ENCODE measurements around the gene KRTAP10-12. TPM values are rescaled to one million over a fixed set of nuclear protein-coding genes. Genes with fewer than 3 reads are reported as not detected.
A peak's percentile ranks its signal among the peaks of the same experiment; 100 is the strongest.

KRTAP10-12 gene
- total RNA-seq, 2 donors from 2014 or later, result not detected

- Mint-ChIP-seq H3K4me1 (peaks cover 15% of the 10 kb centered on the region), H3K9me3 (no peaks in the 10 kb centered on the region), H3K36me3 (ENCODE audit: low read depth) (no peaks in the 10 kb centered on the region), H3K4me3 (no peak within 1 kb of the TSS), H3K27ac (peak within 1 kb of the TSS; percentile 13), H3K27me3 (ENCODE audit: insufficient read depth) (peaks cover 33% of the 10 kb centered on the region)
- no peaks in the 10 kb centered on the region for H3K9me3 ChIP-seq (ENCODE audit: control insufficient read depth, low read length)
- H3K4me3 ChIP-seq (ENCODE audit: low read length), result no peak within 1 kb of the TSS
- WGBS, 2 experiments (ENCODE audit: insufficient coverage in 1 of 2, insufficient read length in 1 of 2), result 93 to 96% methylated on average over 23 of the region's 23 CpGs
- no peak within 1 kb of the TSS for H3K9ac ChIP-seq (ENCODE audit: extremely low read depth, low read length, poor library complexity, severe bottlenecking)
- no peaks in the 10 kb centered on the region for H3K27me3 ChIP-seq (ENCODE audit: control insufficient read depth, insufficient read depth, low read length, poor library complexity, severe bottlenecking)
- H3K27ac ChIP-seq (ENCODE audit: low read depth, low read length), result no peak within 1 kb of the TSS
- TF ChIP-seq CTCF (conservative IDR thresholded peaks at IDR 0.05), result no peak
- H3K36me3 ChIP-seq (ENCODE audit: control insufficient read depth, insufficient read depth, low read length), result no peaks in the 10 kb centered on the region
- H3K4me1 ChIP-seq (ENCODE audit: control insufficient read depth, insufficient read depth, low read length), result peaks cover 3% of the 10 kb centered on the region
- no peak for DNase-seq
Observed at GRCh38 chr21:44681861-44682579, 15.0 kb upstream of the KRTAP10-12 start, which contains the start of gene KRTAP12-1. Gene KRTAP12-1, minus strand, starts transcription at chr21:44682163. Its CDS starts 40 bp downstream, at chr21:44682123.

GRCh38 chr21:44682580-44683151 lies 14.3 kb upstream of the KRTAP10-12 start:
- WGBS, 2 experiments (ENCODE audit: insufficient coverage in 1 of 2, insufficient read length in 1 of 2), result 88 to 91% methylated on average over 14 to 15 of the region's 15 CpGs
- Mint-ChIP-seq H3K27ac (peak overlapping the region; percentile 13), H3K9me3 (no peaks in the 10 kb centered on the region), H3K27me3 (ENCODE audit: insufficient read depth) (peaks cover 28% of the 10 kb centered on the region), H3K4me1 (peaks cover 21% of the 10 kb centered on the region), H3K36me3 (ENCODE audit: low read depth) (no peaks in the 10 kb centered on the region), H3K4me3 (no peak overlapping the region)
- no peak overlapping the region for H3K27ac ChIP-seq (ENCODE audit: low read depth, low read length)
- no peaks in the 10 kb centered on the region for H3K36me3 ChIP-seq (ENCODE audit: control insufficient read depth, insufficient read depth, low read length)
- H3K4me3 ChIP-seq (ENCODE audit: low read length), result no peak overlapping the region
- no peak for TF ChIP-seq CTCF (conservative IDR thresholded peaks at IDR 0.05)
- H3K9me3 ChIP-seq (ENCODE audit: control insufficient read depth, low read length), result no peaks in the 10 kb centered on the region
- no peaks in the 10 kb centered on the region for H3K27me3 ChIP-seq (ENCODE audit: control insufficient read depth, insufficient read depth, low read length, poor library complexity, severe bottlenecking)
- no peak overlapping the region for H3K9ac ChIP-seq (ENCODE audit: extremely low read depth, low read length, poor library complexity, severe bottlenecking)
- no peak for DNase-seq
- peaks cover 9% of the 10 kb centered on the region for H3K4me1 ChIP-seq (ENCODE audit: control insufficient read depth, insufficient read depth, low read length)

- no peak for TF ChIP-seq CTCF (conservative IDR thresholded peaks at IDR 0.05)
- Mint-ChIP-seq H3K9me3 (no peaks in the 10 kb centered on the region), H3K4me1 (peaks cover 26% of the 10 kb centered on the region), H3K4me3 (no peak overlapping the region), H3K36me3 (ENCODE audit: low read depth) (no peaks in the 10 kb centered on the region), H3K27ac (no peak overlapping the region), H3K27me3 (ENCODE audit: insufficient read depth) (peaks cover 33% of the 10 kb centered on the region)
- Histone ChIP-seq H3K4me3 (ENCODE audit: low read length) (no peak overlapping the region), H3K27me3 (ENCODE audit: control insufficient read depth, insufficient read depth, low read length, poor library complexity, severe bottlenecking) (no peaks in the 10 kb centered on the region), H3K36me3 (ENCODE audit: control insufficient read depth, insufficient read depth, low read length) (no peaks in the 10 kb centered on the region), H3K4me1 (ENCODE audit: control insufficient read depth, insufficient read depth, low read length) (peaks cover 12% of the 10 kb centered on the region), H3K27ac (ENCODE audit: low read depth, low read length) (no peak overlapping the region), H3K9ac (ENCODE audit: extremely low read depth, low read length, poor library complexity, severe bottlenecking) (no peak overlapping the region), H3K9me3 (ENCODE audit: control insufficient read depth, low read length) (no peaks in the 10 kb centered on the region)
- no peak for DNase-seq
- 85 to 88% methylated on average over 7 of the region's 7 CpGs for WGBS, 2 experiments (ENCODE audit: insufficient coverage in 1 of 2, insufficient read length in 1 of 2)
Observed at GRCh38 chr21:44684077-44684476, 12.9 kb upstream of the KRTAP10-12 start.
